RWPE1 (cell line): Measurements from ENCODE around the gene EMILIN2.

Source experiments
- CTCF ChIA-PET: fragments of 350-600 bp; sonication (Branson Sonifier 250); formaldehyde crosslinking; extraction: SDS; loops from one replicate; lab custom pipeline; 2021; lab: Yijun Ruan, JAX
- POLR2A ChIA-PET: fragments of 400-600 bp; formaldehyde crosslinking; extraction: SDS; loops from one replicate; lab custom pipeline; 2020; ENCODE audit warnings: antibody characterized with exemption; ENCODE audit not compliant: low non-redundant PET; lab: Yijun Ruan, JAX
- DNase-seq: peaks from one replicate; pipeline ENCODE4 v3.0.0; 2012; ENCODE audit warnings: low spot score
- H3K27ac ChIP-seq: fragments of 450-650 bp; 2 replicates; pipeline ENCODE4 v1.5.1; 2017
- CTCF ChIP-seq: fragments of 450-650 bp; conservative IDR thresholded peaks from 2 replicates; pipeline ENCODE4 v1.5.1; 2017; ENCODE audit warnings: low read depth, mild to moderate bottlenecking

The EMILIN2 gene

GRCh38 chr18:2882201-2882600, 35.4 kb downstream of the EMILIN2 start:
- POLR2A ChIA-PET = no interaction called here
- H3K27ac ChIP-seq = no peak overlapping the region
- CTCF ChIA-PET = no interaction called here
- TF ChIP-seq CTCF = no peak
- DNase-seq = no peak

DNA sequence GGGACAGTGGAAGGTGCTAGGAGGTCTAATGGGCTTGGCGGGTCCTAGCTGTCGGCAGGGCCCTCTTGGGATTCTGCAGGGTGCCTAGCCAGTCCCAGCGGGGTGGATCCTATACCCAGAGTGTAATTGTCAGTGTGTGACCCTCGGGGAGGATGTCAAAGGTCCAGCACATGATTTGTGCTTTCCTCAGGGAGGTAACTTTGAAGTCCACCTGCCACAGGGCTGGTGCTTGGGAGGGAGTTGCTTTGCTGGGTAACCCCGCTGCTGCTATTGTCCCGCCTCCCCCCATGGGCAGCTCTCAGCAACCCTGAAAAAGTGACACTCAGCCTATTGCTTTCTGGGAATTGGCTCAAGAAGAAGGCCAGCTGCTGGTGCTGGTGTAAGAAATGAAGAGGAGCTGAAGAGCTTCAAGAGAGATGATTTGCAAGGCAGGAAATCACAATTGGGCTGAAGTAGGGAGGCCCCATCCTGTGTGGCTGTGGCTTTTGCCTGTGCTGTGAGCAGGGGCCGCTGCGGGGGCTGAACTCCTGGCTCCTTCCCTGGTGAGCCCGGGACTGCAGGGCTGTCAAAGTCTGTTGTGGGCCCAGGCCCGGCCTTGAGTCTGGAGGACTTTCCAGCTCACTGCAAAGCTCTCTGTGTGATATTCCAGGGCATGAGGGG, 36.4 kb downstream of the EMILIN2 start:
- ChIA-PET POLR2A (no interaction called here), CTCF (interaction anchor here (0.5 to 0.6 kb wide), 3 partner anchors 9 to 419 kb away, joined by 3 read pairs; no protein-coding TSS in a partner anchor)
- no peak for DNase-seq
- no peak overlapping the region for H3K27ac ChIP-seq
- TF ChIP-seq CTCF = no peak

DNA sequence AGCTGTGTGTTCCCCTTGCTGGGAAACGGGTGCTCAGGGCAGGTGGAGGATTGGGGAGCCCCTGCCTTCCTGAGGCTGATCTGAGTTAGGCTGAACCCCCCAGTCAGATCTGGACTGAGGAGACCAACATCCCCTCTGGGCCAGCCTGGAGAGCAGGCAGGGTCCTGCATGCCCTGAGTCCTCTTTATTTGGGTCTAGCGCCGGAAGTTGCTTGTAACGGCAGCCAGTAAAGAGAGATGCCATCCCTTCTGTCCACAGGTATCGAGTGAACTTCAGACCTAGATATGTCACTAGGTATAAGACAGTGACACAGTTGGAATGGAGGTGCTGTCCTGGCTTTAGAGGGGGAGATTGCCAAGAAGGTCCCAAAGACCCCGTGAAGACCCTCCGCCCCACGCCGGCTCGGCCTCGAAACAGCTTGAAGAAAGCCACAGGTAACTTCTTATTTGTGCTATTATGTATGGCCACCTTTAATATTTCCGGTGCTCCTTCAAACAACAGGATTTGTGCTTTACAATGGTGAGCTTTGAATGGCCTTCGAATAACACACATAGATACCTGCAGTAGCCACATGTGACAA, 38.0 kb downstream of the EMILIN2 start:
- POLR2A ChIA-PET = no interaction called here
- TF ChIP-seq CTCF = no peak
- no peak for DNase-seq
- no peak overlapping the region for H3K27ac ChIP-seq
- CTCF ChIA-PET = no interaction called here

DNA sequence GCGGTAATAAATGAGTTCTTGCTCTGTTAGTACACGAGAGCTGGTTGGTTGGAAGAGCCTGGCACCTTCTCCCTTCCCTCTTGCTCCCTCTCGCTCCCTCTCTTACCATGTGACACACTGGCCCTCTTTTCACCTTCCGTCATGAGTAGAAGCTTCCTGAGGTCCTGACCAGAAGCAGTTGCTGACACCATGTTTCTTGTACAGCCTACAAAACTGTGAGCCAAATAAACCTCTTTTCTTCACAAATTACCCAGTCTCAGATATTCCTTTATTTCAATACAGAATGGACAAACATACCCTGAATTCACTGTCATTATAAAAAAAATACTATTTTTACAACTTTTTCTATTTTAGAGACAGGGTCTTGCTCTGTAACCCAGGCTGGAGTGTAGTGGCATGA, 40.7 kb downstream of the EMILIN2 start:
- CTCF ChIA-PET = no interaction called here
- no peak for TF ChIP-seq CTCF
- POLR2A ChIA-PET = no interaction called here
- DNase-seq = no peak
- H3K27ac ChIP-seq = no peak overlapping the region

- H3K27ac ChIP-seq = no peak overlapping the region
- ChIA-PET POLR2A (no interaction called here), CTCF (no interaction called here)
- no peak for DNase-seq
- TF ChIP-seq CTCF = no peak
These were observed 43.0 kb downstream of the EMILIN2 start for GRCh38 chr18:2889761-2890192.

DNA sequence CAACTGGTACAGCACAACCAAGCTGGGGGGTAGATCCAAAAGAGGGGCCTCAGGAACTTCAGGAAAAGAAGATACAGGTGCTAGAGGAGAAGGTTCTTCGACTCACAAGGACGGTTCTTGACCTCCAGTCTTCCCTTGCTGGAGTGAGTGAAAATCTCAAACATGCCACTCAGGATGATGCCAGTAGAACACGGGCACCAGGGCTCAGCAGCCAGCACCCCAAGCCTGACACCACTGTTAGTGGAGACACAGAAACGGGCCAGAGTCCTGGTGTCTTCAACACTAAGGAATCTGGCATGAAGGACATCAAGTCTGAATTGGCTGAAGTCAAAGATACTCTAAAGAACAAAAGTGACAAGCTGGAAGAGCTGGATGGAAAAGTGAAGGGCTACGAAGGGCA, 43.8 kb downstream of the EMILIN2 start:
- TF ChIP-seq CTCF = no peak
- ChIA-PET CTCF (no interaction called here), POLR2A (interaction anchor here (0.6 kb wide), 1 partner anchor 227 kb away, joined by 4 read pairs; no protein-coding TSS in a partner anchor)
- no peak for DNase-seq
- no peak overlapping the region for H3K27ac ChIP-seq
